ENCODE results near the gene PPP1R14C.

The PPP1R14C gene

GRCh38 chr6:150138638-150139037 lies 4.2 kb upstream of the PPP1R14C start:
- DNase-seq, result no peak

- no peak for DNase-seq
These were observed 3.3 kb upstream of the PPP1R14C start for GRCh38 chr6:150139533-150139932.

GRCh38 chr6:150140236-150140969 lies 2.4 kb upstream of the PPP1R14C start:
- no peak for DNase-seq

GRCh38 chr6:150142097-150142669 lies 661 bp upstream of the PPP1R14C start:
- DNase-seq, result peak; percentile 27

- DNase-seq, result no peak
These were observed 861 bp downstream of the PPP1R14C start for GRCh38 chr6:150143516-150144293.

- DNase-seq, result no peak
These were observed 1.5 kb downstream of the PPP1R14C start for GRCh38 chr6:150144294-150144868.

- no peak for DNase-seq
These were observed 2.6 kb downstream of the PPP1R14C start for GRCh38 chr6:150145427-150145826.

- DNase-seq, result no peak
These were observed 3.0 kb downstream of the PPP1R14C start for GRCh38 chr6:150145830-150146229.

- DNase-seq, result no peak
These were observed 3.6 kb downstream of the PPP1R14C start for GRCh38 chr6:150146436-150146835.

GRCh38 chr6:150149146-150149545 lies 6.3 kb downstream of the PPP1R14C start:
- no peak for DNase-seq

- no peak for DNase-seq
These were observed 7.6 kb downstream of the PPP1R14C start for GRCh38 chr6:150150458-150150820.

GRCh38 chr6:150150821-150151646 lies 8.2 kb downstream of the PPP1R14C start:
- no peak for DNase-seq

- DNase-seq, result peak; percentile 16
These were observed 10.3 kb downstream of the PPP1R14C start for GRCh38 chr6:150152891-150153876.

- DNase-seq, result no peak
These were observed 11.2 kb downstream of the PPP1R14C start for GRCh38 chr6:150153905-150154492.

- DNase-seq, result no peak
These were observed 13.6 kb downstream of the PPP1R14C start for GRCh38 chr6:150156460-150156859.

- no peak for DNase-seq
These were observed 14.2 kb downstream of the PPP1R14C start for GRCh38 chr6:150157081-150157480.

GRCh38 chr6:150159757-150160156 lies 16.9 kb downstream of the PPP1R14C start:
- no peak for DNase-seq

GRCh38 chr6:150163970-150164369 lies 21.1 kb downstream of the PPP1R14C start:
- DNase-seq, result no peak

GRCh38 chr6:150165020-150165702 lies 22.3 kb downstream of the PPP1R14C start:
- no peak for DNase-seq

- no peak for DNase-seq
These were observed 24.6 kb downstream of the PPP1R14C start for GRCh38 chr6:150167479-150167873.
